ENCODE data around the gene TMIGD1.

GRCh38 chr17:30347488-30347887 is 13.6 kb upstream of the TMIGD1 start:
- TF ChIP-seq POLR2A (IDR thresholded peaks at IDR 0.05) (no peak), CTCF (IDR thresholded peaks at IDR 0.05) (no peak)

Measured in lower leg skin (tissue), 3 donors.